HG03342 (cell line): ENCODE data around the gene FOXN3.

Experiments
- ATAC-seq: cut with Tn5 transposase; IDR thresholded peaks from one replicate; pipeline ENCODE4 v1.9.1; 2021; ENCODE audit warnings: mild to moderate bottlenecking, moderate library complexity; ENCODE audit not compliant: unreplicated experiment

The FOXN3 gene

GRCh38 chr14:89411976-89412375 lies 5.1 kb downstream of the FOXN3 start:
- no peak for ATAC-seq

DNA sequence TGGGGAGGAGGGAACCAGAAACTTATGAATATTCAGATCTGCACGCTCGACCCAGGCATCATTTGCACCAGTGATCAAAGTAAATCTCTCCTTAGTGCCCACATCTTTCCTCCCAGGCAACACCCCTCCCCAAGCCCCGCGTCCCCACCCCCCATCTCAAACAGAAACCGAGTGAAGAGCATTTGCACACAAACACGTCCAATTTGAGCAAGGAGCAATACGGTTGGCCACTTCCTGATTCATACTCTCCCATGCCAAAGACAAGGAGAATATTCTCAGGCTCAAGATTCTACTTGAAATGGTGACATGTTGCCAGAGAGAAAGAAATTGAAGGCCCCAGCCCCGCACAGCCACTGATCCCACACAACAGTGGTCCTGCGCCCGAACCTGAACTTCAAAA lies 7.1 kb downstream of the FOXN3 start:
- ATAC-seq: no peak

DNA sequence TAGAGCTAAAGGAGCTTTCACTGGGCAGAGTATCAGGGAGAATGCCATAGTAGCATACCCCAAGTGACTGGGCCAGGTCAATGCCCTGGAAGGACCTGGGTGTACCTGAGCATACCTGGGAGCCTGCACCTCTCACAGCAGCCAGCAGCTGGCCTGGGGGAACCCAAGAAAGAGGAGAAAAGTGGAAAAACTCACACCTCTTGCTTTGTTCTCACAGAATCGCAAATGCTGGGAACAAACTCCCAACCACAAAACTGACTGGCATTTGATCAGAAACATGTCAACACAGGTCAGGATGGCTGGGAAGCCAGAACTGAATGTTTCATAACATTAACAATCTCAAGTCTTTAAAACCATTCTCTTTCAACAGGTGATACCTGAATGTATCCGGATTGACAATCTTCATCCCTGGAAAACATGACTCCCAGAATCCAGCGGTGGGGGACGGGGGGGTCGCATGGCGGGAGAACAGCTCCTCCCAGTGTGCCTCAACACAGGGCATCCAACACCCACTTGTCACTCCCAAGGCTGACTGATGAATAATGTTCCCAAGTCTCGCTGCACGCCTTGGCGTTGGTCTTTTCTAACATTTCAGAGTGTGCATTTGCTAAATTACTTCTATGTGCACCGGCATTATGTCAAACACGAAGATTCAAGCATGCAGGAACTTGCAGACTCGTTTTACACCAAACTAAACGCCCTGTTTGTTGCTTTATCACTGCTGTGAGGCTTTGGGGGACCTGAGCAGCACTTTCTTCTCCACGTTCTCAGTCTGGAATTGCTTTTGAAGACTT lies 7.9 kb downstream of the FOXN3 start:
- no peak for ATAC-seq

- no peak for ATAC-seq
Observed at GRCh38 chr14:89407856-89408255, 9.2 kb downstream of the FOXN3 start.

DNA sequence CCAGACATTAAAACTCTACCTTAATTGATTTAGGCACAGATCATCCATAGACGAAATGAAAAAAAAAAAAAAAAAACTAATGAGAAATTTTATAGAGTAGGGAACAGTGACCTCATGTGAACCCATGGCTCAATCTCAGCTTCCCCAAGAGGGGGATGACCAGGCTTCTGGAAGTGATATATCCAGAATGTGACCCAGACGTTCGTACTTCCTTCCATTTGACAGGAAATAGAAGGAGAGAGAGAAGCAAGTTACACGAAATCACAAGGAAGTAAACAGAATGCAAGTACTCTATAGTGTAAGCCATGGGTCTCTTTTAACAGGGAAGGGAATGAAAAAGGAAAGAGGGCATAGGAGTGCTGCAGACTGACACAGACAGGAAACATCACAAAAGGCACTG lies 10.1 kb downstream of the FOXN3 start:
- ATAC-seq: no peak

DNA sequence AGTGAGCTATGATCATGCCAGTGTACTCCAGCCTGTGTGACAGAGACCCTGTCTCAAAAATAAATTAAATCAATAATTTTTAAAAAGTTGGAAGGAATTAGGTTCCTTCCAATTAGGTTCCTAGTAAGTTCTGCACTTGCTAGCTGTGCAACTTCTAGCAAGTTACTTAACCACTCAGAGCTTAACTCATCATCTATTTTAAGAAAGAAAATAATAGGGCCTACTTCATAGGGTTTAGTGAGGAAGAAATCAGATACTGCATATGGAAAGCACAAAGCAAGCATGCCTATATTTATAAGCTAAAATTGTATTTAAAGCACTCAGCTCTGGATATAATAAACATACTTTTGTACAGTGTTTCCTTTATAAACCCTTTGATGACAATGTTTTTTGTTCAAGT lies 10.7 kb downstream of the FOXN3 start:
- no peak for ATAC-seq

GRCh38 chr14:89405712-89406111 lies 11.3 kb downstream of the FOXN3 start:
- ATAC-seq: no peak

GRCh38 chr14:89402363-89402762 lies 14.7 kb downstream of the FOXN3 start:
- no peak for ATAC-seq

GRCh38 chr14:89401761-89402160 lies 15.3 kb downstream of the FOXN3 start:
- no peak for ATAC-seq

DNA sequence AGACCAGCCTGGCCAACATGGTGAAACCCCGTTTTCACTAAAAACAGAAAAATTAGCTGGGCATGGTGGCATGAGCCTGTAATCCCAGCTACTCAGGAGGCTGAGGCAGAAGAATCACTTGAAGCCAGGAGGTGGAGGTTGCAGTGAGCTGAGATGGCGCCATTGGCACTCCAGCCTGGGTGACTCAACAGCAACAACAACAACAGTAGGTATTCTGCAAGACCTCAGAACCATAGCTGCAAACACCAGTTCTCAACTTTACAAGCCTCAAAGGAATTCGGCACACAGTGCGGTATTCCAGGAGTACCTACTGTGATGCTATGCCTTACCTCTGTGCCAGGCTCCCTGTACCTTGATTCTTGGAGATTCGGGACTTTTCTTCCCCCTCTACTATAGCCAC lies 15.8 kb downstream of the FOXN3 start:
- no peak for ATAC-seq

GRCh38 chr14:89400529-89400928 lies 16.5 kb downstream of the FOXN3 start:
- ATAC-seq: no peak

GRCh38 chr14:89399594-89400068 lies 17.4 kb downstream of the FOXN3 start:
- ATAC-seq: no peak

DNA sequence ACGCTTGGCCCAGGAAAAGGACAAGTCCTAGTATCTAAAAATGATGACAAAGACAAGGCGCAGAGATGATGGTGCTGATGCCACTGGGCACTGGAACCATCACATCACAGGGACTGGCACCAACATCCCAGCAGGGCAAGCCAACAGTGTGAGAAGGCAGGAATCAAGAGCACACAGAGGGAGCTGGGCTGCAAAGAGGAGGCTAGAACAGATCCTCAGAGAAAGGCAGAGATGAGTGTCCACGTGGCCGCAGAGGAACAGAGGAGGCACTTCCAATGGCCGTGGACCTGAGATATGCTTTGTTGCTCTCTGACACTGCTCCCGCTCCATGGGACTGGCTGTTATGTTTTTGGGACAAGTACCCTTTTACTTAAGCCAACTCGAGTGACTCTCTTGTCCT lies 17.9 kb downstream of the FOXN3 start:
- ATAC-seq: no peak

- ATAC-seq: no peak
Observed at GRCh38 chr14:89397569-89398230, 19.3 kb downstream of the FOXN3 start.

- no peak for ATAC-seq
Observed at GRCh38 chr14:89394972-89395371, 22.1 kb downstream of the FOXN3 start.

DNA sequence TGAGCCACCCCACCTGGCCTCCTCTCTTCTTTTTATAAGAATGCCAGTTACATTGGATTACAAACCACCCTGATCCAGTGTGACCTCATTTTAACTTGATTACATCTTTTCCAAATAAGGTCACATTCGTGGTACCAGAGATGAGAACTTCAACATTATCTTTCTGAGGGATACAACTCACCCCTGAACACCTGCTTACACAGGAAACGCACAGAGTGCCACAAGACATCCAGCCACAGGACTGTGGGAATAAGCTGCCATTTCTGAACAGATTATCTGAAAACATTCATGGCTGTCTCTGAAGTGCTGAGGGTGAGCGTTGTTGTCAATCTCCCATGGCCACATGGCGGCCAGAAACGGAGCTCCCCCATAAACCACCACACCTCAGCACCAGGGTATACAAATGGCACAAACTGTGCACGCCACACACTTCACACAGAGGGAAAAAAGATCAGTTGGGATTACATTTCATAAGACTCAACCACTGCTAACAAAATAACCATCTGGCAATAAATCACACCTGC lies 23.7 kb downstream of the FOXN3 start:
- no peak for ATAC-seq

- no peak for ATAC-seq
Observed at GRCh38 chr14:89392181-89392580, 24.9 kb downstream of the FOXN3 start.

DNA sequence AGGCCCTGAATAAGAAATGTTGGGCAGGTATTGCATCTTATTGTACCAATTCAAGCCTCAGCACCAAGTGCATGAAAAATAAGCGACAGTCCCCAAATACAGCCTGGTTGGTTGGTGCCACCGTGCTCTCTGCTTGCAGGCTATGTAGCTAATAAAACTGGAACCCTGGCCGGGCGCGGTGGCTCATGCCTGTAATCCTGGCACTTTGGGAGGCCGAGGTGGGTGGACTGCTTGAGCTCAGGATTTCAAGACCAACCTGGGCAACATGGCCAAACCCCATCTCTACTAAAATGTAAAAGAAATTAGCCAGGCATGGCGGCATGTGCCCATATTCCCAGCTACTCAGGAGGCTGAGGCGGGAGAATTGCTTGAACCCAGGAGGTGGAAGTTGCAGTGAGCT lies 25.5 kb downstream of the FOXN3 start:
- no peak for ATAC-seq

GRCh38 chr14:89391123-89391522 lies 25.9 kb downstream of the FOXN3 start:
- no peak for ATAC-seq

- no peak for ATAC-seq
Observed at GRCh38 chr14:89388853-89389252, 28.2 kb downstream of the FOXN3 start.

DNA sequence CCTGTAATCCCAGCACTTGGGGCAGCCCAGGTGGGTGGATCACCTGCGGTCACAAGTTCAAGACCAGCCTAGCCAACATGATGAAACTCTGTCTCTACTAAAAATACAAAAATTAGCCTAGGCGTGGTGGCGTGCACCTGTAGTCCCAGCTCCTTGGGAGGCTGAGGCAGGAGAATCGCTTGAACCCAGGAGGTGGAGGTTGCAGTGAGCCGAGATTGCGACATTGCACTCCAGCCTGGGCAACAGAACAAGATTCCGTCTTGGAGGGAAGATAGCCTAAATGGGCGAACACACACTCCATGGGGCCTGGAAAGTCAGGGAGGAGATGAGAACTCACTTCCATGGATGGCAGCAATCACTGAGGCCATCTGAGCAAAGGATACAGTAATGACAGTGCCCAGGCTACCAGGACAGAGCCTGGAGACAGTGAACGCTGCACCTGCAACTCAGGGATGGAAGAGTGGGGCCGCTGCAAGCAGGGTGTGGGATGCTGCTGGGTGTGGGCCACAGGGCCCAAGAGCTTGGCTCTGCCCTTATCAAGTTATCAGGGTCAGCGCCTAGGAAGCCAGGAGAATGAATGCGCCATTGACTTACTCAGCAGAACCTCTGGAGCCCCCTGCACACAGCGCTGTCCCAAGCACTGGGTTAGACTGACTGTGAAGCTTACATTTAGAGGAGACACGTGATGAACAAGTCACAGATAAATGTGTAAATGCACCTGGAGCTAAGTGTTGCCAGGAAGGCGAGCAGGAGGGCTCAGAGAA lies 28.9 kb downstream of the FOXN3 start:
- no peak for ATAC-seq
